Measurements from ENCODE around the gene CAMTA1.

Gene CAMTA1

GRCh38 chr1:7185721-7186120 is 400.5 kb downstream of the CAMTA1 start:
- H3K4me3 ChIP-seq (ENCODE audit: low read depth in 1 of 2, low read length in 2 of 2) = no peak overlapping the region
- no peak overlapping the region for H3K27ac ChIP-seq (ENCODE audit: low read length)
- H3K36me3 ChIP-seq (ENCODE audit: control insufficient read depth in 1 of 2, insufficient read depth in 2 of 2, low read length in 2 of 2) = no peaks in the 10 kb centered on the region
- H3K9me3 ChIP-seq (ENCODE audit: control insufficient read depth in 1 of 2, low read length in 2 of 2) = peaks cover 0 to 8% of the 10 kb centered on the region in 2 donors
- no peaks in the 10 kb centered on the region for H3K27me3 ChIP-seq (ENCODE audit: low read depth, low read length)
- H3K4me1 ChIP-seq (ENCODE audit: control insufficient read depth in 1 of 2, insufficient read depth in 2 of 2, low read length in 2 of 2) = no peaks in the 10 kb centered on the region

- no peaks in the 10 kb centered on the region for H3K27me3 ChIP-seq (ENCODE audit: low read depth, low read length)
- H3K9me3 ChIP-seq (ENCODE audit: control insufficient read depth in 1 of 2, low read length in 2 of 2) = no peaks in the 10 kb centered on the region
- H3K4me1 ChIP-seq (ENCODE audit: control insufficient read depth in 1 of 2, insufficient read depth in 2 of 2, low read length in 2 of 2) = no peaks in the 10 kb centered on the region
- H3K27ac ChIP-seq (ENCODE audit: low read length) = no peak overlapping the region
- no peak overlapping the region for H3K4me3 ChIP-seq (ENCODE audit: low read depth in 1 of 2, low read length in 2 of 2)
- no peaks in the 10 kb centered on the region for H3K36me3 ChIP-seq (ENCODE audit: control insufficient read depth in 1 of 2, insufficient read depth in 2 of 2, low read length in 2 of 2)
Observed at GRCh38 chr1:7186382-7187111, 401.3 kb downstream of the CAMTA1 start.

DNA sequence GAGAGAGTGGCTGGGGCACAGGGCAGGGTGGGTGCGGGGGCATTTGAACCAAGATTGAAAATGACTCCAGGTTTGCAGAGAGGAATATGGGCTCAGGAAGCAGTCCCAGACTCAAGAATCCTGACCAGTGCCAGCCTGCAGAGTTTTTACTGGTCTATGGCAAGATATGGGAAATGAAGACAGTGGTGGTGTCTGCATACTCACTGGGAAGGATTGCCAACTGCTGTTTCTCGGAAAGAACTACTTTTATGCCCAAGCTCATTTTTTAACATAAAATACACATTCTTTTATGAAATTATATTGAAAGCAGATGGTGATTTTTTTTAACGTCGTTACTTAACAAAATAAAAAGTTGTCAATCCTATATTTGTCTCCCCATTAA is 401.8 kb downstream of the CAMTA1 start:
- Histone ChIP-seq H3K9me3 (ENCODE audit: control insufficient read depth in 1 of 2, low read length in 2 of 2) (no peaks in the 10 kb centered on the region), H3K4me1 (ENCODE audit: control insufficient read depth in 1 of 2, insufficient read depth in 2 of 2, low read length in 2 of 2) (no peaks in the 10 kb centered on the region), H3K27me3 (ENCODE audit: low read depth, low read length) (no peaks in the 10 kb centered on the region), H3K27ac (ENCODE audit: low read length) (no peak overlapping the region), H3K4me3 (ENCODE audit: low read depth in 1 of 2, low read length in 2 of 2) (no peak overlapping the region), H3K36me3 (ENCODE audit: control insufficient read depth in 1 of 2, insufficient read depth in 2 of 2, low read length in 2 of 2) (no peaks in the 10 kb centered on the region)

DNA sequence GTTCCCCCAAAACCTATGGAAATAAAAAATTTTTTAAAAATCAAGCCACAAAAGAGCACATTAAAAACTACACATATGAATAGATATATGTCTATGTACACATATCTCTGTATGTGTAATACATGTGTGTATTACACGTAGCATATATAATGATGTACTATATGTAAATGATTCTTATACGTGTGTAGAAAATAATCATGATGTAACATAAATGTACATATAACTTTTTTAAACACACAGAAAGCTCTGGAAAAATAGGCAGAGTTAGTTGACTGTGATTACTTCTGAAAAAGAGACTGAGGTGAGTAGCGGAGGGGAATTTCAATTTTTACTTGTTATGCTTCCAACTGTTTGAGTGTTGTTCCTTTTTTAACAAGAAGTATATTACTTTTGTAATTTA is 405.0 kb downstream of the CAMTA1 start:
- Histone ChIP-seq H3K36me3 (ENCODE audit: control insufficient read depth in 1 of 2, insufficient read depth in 2 of 2, low read length in 2 of 2) (no peaks in the 10 kb centered on the region), H3K27me3 (ENCODE audit: low read depth, low read length) (no peaks in the 10 kb centered on the region), H3K27ac (ENCODE audit: low read length) (no peak overlapping the region), H3K4me3 (ENCODE audit: low read depth in 1 of 2, low read length in 2 of 2) (no peak overlapping the region), H3K4me1 (ENCODE audit: control insufficient read depth in 1 of 2, insufficient read depth in 2 of 2, low read length in 2 of 2) (no peaks in the 10 kb centered on the region), H3K9me3 (ENCODE audit: control insufficient read depth in 1 of 2, low read length in 2 of 2) (no peaks in the 10 kb centered on the region)

GRCh38 chr1:7192453-7192852 is 407.2 kb downstream of the CAMTA1 start:
- H3K27ac ChIP-seq (ENCODE audit: low read length) = no peak overlapping the region
- no peaks in the 10 kb centered on the region for H3K4me1 ChIP-seq (ENCODE audit: control insufficient read depth in 1 of 2, insufficient read depth in 2 of 2, low read length in 2 of 2)
- no peaks in the 10 kb centered on the region for H3K36me3 ChIP-seq (ENCODE audit: control insufficient read depth in 1 of 2, insufficient read depth in 2 of 2, low read length in 2 of 2)
- no peaks in the 10 kb centered on the region for H3K9me3 ChIP-seq (ENCODE audit: control insufficient read depth in 1 of 2, low read length in 2 of 2)
- H3K4me3 ChIP-seq (ENCODE audit: low read depth in 1 of 2, low read length in 2 of 2) = no peak overlapping the region
- no peaks in the 10 kb centered on the region for H3K27me3 ChIP-seq (ENCODE audit: low read depth, low read length)

DNA sequence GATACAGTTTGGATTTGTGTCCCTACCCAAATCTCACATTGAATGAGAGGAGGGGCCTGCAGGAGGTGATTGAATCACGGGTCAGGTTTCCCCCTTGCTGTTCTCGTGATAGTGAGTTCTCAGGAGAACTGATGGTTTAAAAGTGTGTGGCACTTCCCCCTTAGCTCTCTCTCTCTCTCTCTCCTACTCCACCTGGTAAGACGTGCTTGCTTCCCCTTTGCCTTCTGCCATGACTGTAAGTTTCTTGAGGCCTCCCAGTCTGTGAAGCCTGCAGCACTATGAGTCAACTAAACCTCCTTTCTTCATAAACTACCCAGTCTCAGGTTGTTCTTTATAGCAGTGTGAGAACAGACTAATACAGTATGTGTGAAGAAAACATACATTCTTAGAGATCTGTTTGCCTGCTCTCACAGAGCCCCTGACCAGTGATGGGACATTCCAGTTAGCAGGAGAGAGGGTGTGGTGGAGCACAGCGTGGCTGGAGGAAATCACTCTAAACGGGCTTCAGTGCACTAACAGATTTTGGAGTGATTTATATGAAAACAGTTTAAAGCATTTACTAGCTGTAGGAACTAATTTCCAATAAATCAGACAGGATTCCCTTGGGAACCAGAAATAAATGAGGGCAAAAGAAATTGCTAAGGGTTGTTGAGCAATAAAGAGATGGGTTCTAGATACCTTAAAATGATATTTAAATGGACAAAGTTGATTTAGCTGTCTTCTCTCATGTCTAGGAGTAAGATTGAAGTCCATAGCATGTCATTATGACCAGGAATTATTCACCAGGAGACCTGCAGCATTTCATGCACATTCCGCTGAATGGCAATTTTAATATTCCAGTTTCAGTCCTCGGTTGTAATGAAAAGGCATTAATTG is 411.0 kb downstream of the CAMTA1 start:
- Histone ChIP-seq H3K4me3 (ENCODE audit: low read depth in 1 of 2, low read length in 2 of 2) (no peak overlapping the region), H3K4me1 (ENCODE audit: control insufficient read depth in 1 of 2, insufficient read depth in 2 of 2, low read length in 2 of 2) (no peaks in the 10 kb centered on the region), H3K27me3 (ENCODE audit: low read depth, low read length) (no peaks in the 10 kb centered on the region), H3K9me3 (ENCODE audit: control insufficient read depth in 1 of 2, low read length in 2 of 2) (no peaks in the 10 kb centered on the region), H3K36me3 (ENCODE audit: control insufficient read depth in 1 of 2, insufficient read depth in 2 of 2, low read length in 2 of 2) (no peaks in the 10 kb centered on the region), H3K27ac (ENCODE audit: low read length) (no peak overlapping the region)

DNA sequence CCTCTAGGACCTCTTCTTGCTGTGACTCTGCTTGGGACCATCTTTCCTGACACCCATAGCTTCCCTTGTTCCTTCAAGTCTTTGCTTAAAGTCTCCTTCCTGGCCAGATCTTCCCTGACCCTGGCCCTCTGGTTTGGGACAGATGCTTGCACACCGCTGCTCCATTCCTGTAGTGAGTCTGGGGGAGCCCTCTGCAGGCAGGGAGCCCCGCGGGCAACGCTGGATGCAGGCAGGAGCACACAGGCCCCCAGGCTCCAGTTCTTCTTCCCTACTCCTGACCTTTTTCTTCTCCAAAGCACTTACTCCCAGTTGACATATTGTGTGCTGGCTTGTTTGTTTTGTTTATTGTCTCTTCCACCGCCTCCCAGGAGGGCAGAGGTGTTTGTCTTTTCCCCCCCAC is 413.4 kb downstream of the CAMTA1 start:
- Histone ChIP-seq H3K27me3 (ENCODE audit: low read depth, low read length) (no peaks in the 10 kb centered on the region), H3K9me3 (ENCODE audit: control insufficient read depth in 1 of 2, low read length in 2 of 2) (no peaks in the 10 kb centered on the region), H3K4me3 (ENCODE audit: low read depth in 1 of 2, low read length in 2 of 2) (no peak overlapping the region), H3K27ac (ENCODE audit: low read length) (no peak overlapping the region), H3K36me3 (ENCODE audit: control insufficient read depth in 1 of 2, insufficient read depth in 2 of 2, low read length in 2 of 2) (no peaks in the 10 kb centered on the region), H3K4me1 (ENCODE audit: control insufficient read depth in 1 of 2, insufficient read depth in 2 of 2, low read length in 2 of 2) (no peaks in the 10 kb centered on the region)

GRCh38 chr1:7199077-7199779 is 414.0 kb downstream of the CAMTA1 start:
- no peaks in the 10 kb centered on the region for H3K27me3 ChIP-seq (ENCODE audit: low read depth, low read length)
- H3K9me3 ChIP-seq (ENCODE audit: control insufficient read depth in 1 of 2, low read length in 2 of 2) = no peaks in the 10 kb centered on the region
- no peaks in the 10 kb centered on the region for H3K36me3 ChIP-seq (ENCODE audit: control insufficient read depth in 1 of 2, insufficient read depth in 2 of 2, low read length in 2 of 2)
- H3K4me1 ChIP-seq (ENCODE audit: control insufficient read depth in 1 of 2, insufficient read depth in 2 of 2, low read length in 2 of 2) = no peaks in the 10 kb centered on the region
- H3K4me3 ChIP-seq (ENCODE audit: low read depth in 1 of 2, low read length in 2 of 2) = no peak overlapping the region
- H3K27ac ChIP-seq (ENCODE audit: low read length) = no peak overlapping the region

- no peaks in the 10 kb centered on the region for H3K9me3 ChIP-seq (ENCODE audit: control insufficient read depth in 1 of 2, low read length in 2 of 2)
- H3K4me1 ChIP-seq (ENCODE audit: control insufficient read depth in 1 of 2, insufficient read depth in 2 of 2, low read length in 2 of 2) = no peaks in the 10 kb centered on the region
- H3K27ac ChIP-seq (ENCODE audit: low read length) = no peak overlapping the region
- H3K4me3 ChIP-seq (ENCODE audit: low read depth in 1 of 2, low read length in 2 of 2) = no peak overlapping the region
- H3K27me3 ChIP-seq (ENCODE audit: low read depth, low read length) = no peaks in the 10 kb centered on the region
- H3K36me3 ChIP-seq (ENCODE audit: control insufficient read depth in 1 of 2, insufficient read depth in 2 of 2, low read length in 2 of 2) = no peaks in the 10 kb centered on the region
Observed at GRCh38 chr1:7207875-7208646, 422.8 kb downstream of the CAMTA1 start.

DNA sequence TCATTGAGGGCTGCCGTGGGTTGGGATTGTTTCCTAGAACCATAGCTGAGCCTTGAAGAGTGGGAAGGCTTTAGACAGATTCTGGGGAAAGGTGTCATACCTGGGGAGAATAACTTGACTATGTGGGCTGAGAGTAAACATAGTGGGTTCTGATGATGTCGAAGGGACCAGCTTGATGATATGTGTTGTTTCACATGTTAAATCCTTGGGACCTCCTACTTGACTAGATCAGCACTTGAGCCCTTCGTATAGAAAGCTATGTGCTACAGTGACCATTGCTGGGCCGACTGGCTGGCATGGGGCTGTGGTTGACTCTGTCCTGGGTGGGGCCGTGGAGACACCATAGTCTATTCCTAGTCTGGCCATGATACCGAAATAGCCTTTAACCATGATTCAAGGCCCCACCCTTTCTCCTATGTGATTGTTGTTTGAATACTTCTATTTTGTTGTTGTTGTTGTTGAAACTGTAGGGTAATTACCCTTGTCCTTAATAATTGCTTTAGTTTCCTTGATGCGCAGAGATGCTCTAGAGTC is 423.5 kb downstream of the CAMTA1 start:
- H3K27me3 ChIP-seq (ENCODE audit: low read depth, low read length) = no peaks in the 10 kb centered on the region
- no peak overlapping the region for H3K4me3 ChIP-seq (ENCODE audit: low read depth in 1 of 2, low read length in 2 of 2)
- H3K36me3 ChIP-seq (ENCODE audit: control insufficient read depth in 1 of 2, insufficient read depth in 2 of 2, low read length in 2 of 2) = no peaks in the 10 kb centered on the region
- no peak overlapping the region for H3K27ac ChIP-seq (ENCODE audit: low read length)
- H3K4me1 ChIP-seq (ENCODE audit: control insufficient read depth in 1 of 2, insufficient read depth in 2 of 2, low read length in 2 of 2) = no peaks in the 10 kb centered on the region
- no peaks in the 10 kb centered on the region for H3K9me3 ChIP-seq (ENCODE audit: control insufficient read depth in 1 of 2, low read length in 2 of 2)

Measured in muscle layer of duodenum (tissue), 2 donors.